ENCODE results near the gene MORC4.

MORC4 gene

GRCh38 chrX:106999002-106999975, 723 bp downstream of the MORC4 start:
- peak overlapping the region; percentile 62 for H3K4me2 ChIP-seq (ENCODE audit: low read length)
- H4K5ac ChIP-seq (ENCODE audit: low read length): no peak overlapping the region
- DNase-seq: peak; percentile 60
- H3K18ac ChIP-seq (ENCODE audit: low read length): peak overlapping the region; percentile 45
- no peak overlapping the region for H2BK5ac ChIP-seq (ENCODE audit: low read length)
- H3K27ac ChIP-seq (ENCODE audit: low read depth, low read length): no peak overlapping the region
- H4K8ac ChIP-seq (ENCODE audit: low read depth, low read length): no peak overlapping the region
- H3K4ac ChIP-seq (ENCODE audit: low read depth, low read length): no peak overlapping the region
- WGBS (ENCODE audit: extremely low coverage, insufficient coverage, low lambda C conversion rate): no CpG with 5 or more reads among the region's 88 CpGs
- no peaks in the 10 kb centered on the region for H3K79me2 ChIP-seq (ENCODE audit: control insufficient read depth, insufficient read depth, low read length)
- H3K4me1 ChIP-seq (ENCODE audit: control insufficient read depth, low read depth, low read length): no peaks in the 10 kb centered on the region
- H2BK15ac ChIP-seq (replicated peaks; ENCODE audit: low read depth): no peak overlapping the region
- H2BK120ac ChIP-seq (ENCODE audit: low read depth, low read length): no peak overlapping the region
- H2AK5ac ChIP-seq (ENCODE audit: low read length): no peak overlapping the region
- H3K36me3 ChIP-seq (ENCODE audit: control insufficient read depth, insufficient read depth, low read length): no peaks in the 10 kb centered on the region
- H3K56ac ChIP-seq (ENCODE audit: low read length): peak overlapping the region; percentile 74
- H3K9ac ChIP-seq (ENCODE audit: low read length): peak overlapping the region; percentile 44
- no peaks in the 10 kb centered on the region for H3K79me1 ChIP-seq (ENCODE audit: low read length)
- H3K4me3 ChIP-seq (ENCODE audit: low read length): peak overlapping the region; percentile 33
- no peak overlapping the region for H3K23ac ChIP-seq (ENCODE audit: low read length)
- no peaks in the 10 kb centered on the region for H3K27me3 ChIP-seq (ENCODE audit: insufficient read depth, low read length, poor library complexity)

- H4K5ac ChIP-seq (ENCODE audit: low read length): no peak overlapping the region
- no peak overlapping the region for H2BK5ac ChIP-seq (ENCODE audit: low read length)
- H3K56ac ChIP-seq (ENCODE audit: low read length): no peak overlapping the region
- no peak for DNase-seq
- H3K4me1 ChIP-seq (ENCODE audit: control insufficient read depth, low read depth, low read length): no peaks in the 10 kb centered on the region
- no peak overlapping the region for H3K27ac ChIP-seq (ENCODE audit: low read depth, low read length)
- no peaks in the 10 kb centered on the region for H3K27me3 ChIP-seq (ENCODE audit: insufficient read depth, low read length, poor library complexity)
- H2BK15ac ChIP-seq (replicated peaks; ENCODE audit: low read depth): no peak overlapping the region
- no peak overlapping the region for H2BK120ac ChIP-seq (ENCODE audit: low read depth, low read length)
- H3K9ac ChIP-seq (ENCODE audit: low read length): no peak overlapping the region
- no peaks in the 10 kb centered on the region for H3K79me1 ChIP-seq (ENCODE audit: low read length)
- H3K4me2 ChIP-seq (ENCODE audit: low read length): no peak overlapping the region
- H3K23ac ChIP-seq (ENCODE audit: low read length): no peak overlapping the region
- no CpG with 5 or more reads among the region's 3 CpGs for WGBS (ENCODE audit: extremely low coverage, insufficient coverage, low lambda C conversion rate)
- H3K79me2 ChIP-seq (ENCODE audit: control insufficient read depth, insufficient read depth, low read length): no peaks in the 10 kb centered on the region
- no peak overlapping the region for H3K4ac ChIP-seq (ENCODE audit: low read depth, low read length)
- no peaks in the 10 kb centered on the region for H3K36me3 ChIP-seq (ENCODE audit: control insufficient read depth, insufficient read depth, low read length)
- no peak overlapping the region for H2AK5ac ChIP-seq (ENCODE audit: low read length)
- no peak overlapping the region for H3K4me3 ChIP-seq (ENCODE audit: low read length)
- no peak overlapping the region for H3K18ac ChIP-seq (ENCODE audit: low read length)
- H4K8ac ChIP-seq (ENCODE audit: low read depth, low read length): no peak overlapping the region
These were observed 2.4 kb downstream of the MORC4 start for GRCh38 chrX:106997611-106998010.

GRCh38 chrX:106995678-106996077, 4.3 kb downstream of the MORC4 start:
- Histone ChIP-seq H3K4me3 (ENCODE audit: low read length) (no peak overlapping the region), H3K4me2 (ENCODE audit: low read length) (no peak overlapping the region), H4K8ac (ENCODE audit: low read depth, low read length) (no peak overlapping the region), H2BK15ac (replicated peaks; ENCODE audit: low read depth) (no peak overlapping the region), H3K23ac (ENCODE audit: low read length) (no peak overlapping the region), H3K36me3 (ENCODE audit: control insufficient read depth, insufficient read depth, low read length) (no peaks in the 10 kb centered on the region), H3K79me2 (ENCODE audit: control insufficient read depth, insufficient read depth, low read length) (no peaks in the 10 kb centered on the region), H3K79me1 (ENCODE audit: low read length) (no peaks in the 10 kb centered on the region), H3K18ac (ENCODE audit: low read length) (no peak overlapping the region), H3K4ac (ENCODE audit: low read depth, low read length) (no peak overlapping the region), H2BK120ac (ENCODE audit: low read depth, low read length) (no peak overlapping the region), H3K56ac (ENCODE audit: low read length) (no peak overlapping the region), H2AK5ac (ENCODE audit: low read length) (no peak overlapping the region), H3K4me1 (ENCODE audit: control insufficient read depth, low read depth, low read length) (no peaks in the 10 kb centered on the region), H3K27ac (ENCODE audit: low read depth, low read length) (no peak overlapping the region), H4K5ac (ENCODE audit: low read length) (no peak overlapping the region), H2BK5ac (ENCODE audit: low read length) (no peak overlapping the region), H3K27me3 (ENCODE audit: insufficient read depth, low read length, poor library complexity) (no peaks in the 10 kb centered on the region), H3K9ac (ENCODE audit: low read length) (no peak overlapping the region)
- DNase-seq: no peak
- WGBS (ENCODE audit: extremely low coverage, insufficient coverage, low lambda C conversion rate): no CpG with 5 or more reads among the region's 2 CpGs

- Histone ChIP-seq H2AK5ac (ENCODE audit: low read length) (no peak overlapping the region), H3K79me1 (ENCODE audit: low read length) (no peaks in the 10 kb centered on the region), H3K79me2 (ENCODE audit: control insufficient read depth, insufficient read depth, low read length) (no peaks in the 10 kb centered on the region), H3K56ac (ENCODE audit: low read length) (no peak overlapping the region), H3K4me2 (ENCODE audit: low read length) (no peak overlapping the region), H2BK5ac (ENCODE audit: low read length) (no peak overlapping the region), H3K36me3 (ENCODE audit: control insufficient read depth, insufficient read depth, low read length) (no peaks in the 10 kb centered on the region), H3K18ac (ENCODE audit: low read length) (no peak overlapping the region), H3K4me1 (ENCODE audit: control insufficient read depth, low read depth, low read length) (no peaks in the 10 kb centered on the region), H3K4ac (ENCODE audit: low read depth, low read length) (no peak overlapping the region), H3K23ac (ENCODE audit: low read length) (no peak overlapping the region), H2BK15ac (replicated peaks; ENCODE audit: low read depth) (no peak overlapping the region), H4K8ac (ENCODE audit: low read depth, low read length) (no peak overlapping the region), H2BK120ac (ENCODE audit: low read depth, low read length) (no peak overlapping the region), H3K27me3 (ENCODE audit: insufficient read depth, low read length, poor library complexity) (no peaks in the 10 kb centered on the region), H4K5ac (ENCODE audit: low read length) (no peak overlapping the region), H3K4me3 (ENCODE audit: low read length) (no peak overlapping the region), H3K9ac (ENCODE audit: low read length) (no peak overlapping the region), H3K27ac (ENCODE audit: low read depth, low read length) (no peak overlapping the region)
- DNase-seq: no peak
- WGBS (ENCODE audit: extremely low coverage, insufficient coverage, low lambda C conversion rate): no CpG with 5 or more reads among the region's 2 CpGs
These were observed 12.5 kb downstream of the MORC4 start for GRCh38 chrX:106987488-106987887.

GRCh38 chrX:106980952-106981626, 18.9 kb downstream of the MORC4 start:
- H3K79me1 ChIP-seq (ENCODE audit: low read length): no peaks in the 10 kb centered on the region
- no peak overlapping the region for H3K4me2 ChIP-seq (ENCODE audit: low read length)
- no peak overlapping the region for H3K4ac ChIP-seq (ENCODE audit: low read depth, low read length)
- H3K27me3 ChIP-seq (ENCODE audit: insufficient read depth, low read length, poor library complexity): no peaks in the 10 kb centered on the region
- no peaks in the 10 kb centered on the region for H3K79me2 ChIP-seq (ENCODE audit: control insufficient read depth, insufficient read depth, low read length)
- H3K4me3 ChIP-seq (ENCODE audit: low read length): no peak overlapping the region
- H3K36me3 ChIP-seq (ENCODE audit: control insufficient read depth, insufficient read depth, low read length): no peaks in the 10 kb centered on the region
- no peak for DNase-seq
- no CpG with 5 or more reads among the region's 6 CpGs for WGBS (ENCODE audit: extremely low coverage, insufficient coverage, low lambda C conversion rate)
- no peak overlapping the region for H2AK5ac ChIP-seq (ENCODE audit: low read length)
- no peak overlapping the region for H3K27ac ChIP-seq (ENCODE audit: low read depth, low read length)
- no peak overlapping the region for H4K5ac ChIP-seq (ENCODE audit: low read length)
- no peak overlapping the region for H3K9ac ChIP-seq (ENCODE audit: low read length)
- no peak overlapping the region for H3K56ac ChIP-seq (ENCODE audit: low read length)
- no peak overlapping the region for H4K8ac ChIP-seq (ENCODE audit: low read depth, low read length)
- H3K18ac ChIP-seq (ENCODE audit: low read length): no peak overlapping the region
- no peak overlapping the region for H2BK15ac ChIP-seq (replicated peaks; ENCODE audit: low read depth)
- no peak overlapping the region for H2BK5ac ChIP-seq (ENCODE audit: low read length)
- H3K4me1 ChIP-seq (ENCODE audit: control insufficient read depth, low read depth, low read length): no peaks in the 10 kb centered on the region
- H2BK120ac ChIP-seq (ENCODE audit: low read depth, low read length): no peak overlapping the region
- no peak overlapping the region for H3K23ac ChIP-seq (ENCODE audit: low read length)

Data from mesendoderm (in vitro differentiated cells).